Cortex of kidney (tissue), 1 donor: ENCODE data around the gene ZBTB38.

ENCODE experiments used
- DNase-seq: peaks from one replicate; lab custom pipeline; 2025; lab: John Stamatoyannopoulos, UW

ZBTB38 gene

DNA sequence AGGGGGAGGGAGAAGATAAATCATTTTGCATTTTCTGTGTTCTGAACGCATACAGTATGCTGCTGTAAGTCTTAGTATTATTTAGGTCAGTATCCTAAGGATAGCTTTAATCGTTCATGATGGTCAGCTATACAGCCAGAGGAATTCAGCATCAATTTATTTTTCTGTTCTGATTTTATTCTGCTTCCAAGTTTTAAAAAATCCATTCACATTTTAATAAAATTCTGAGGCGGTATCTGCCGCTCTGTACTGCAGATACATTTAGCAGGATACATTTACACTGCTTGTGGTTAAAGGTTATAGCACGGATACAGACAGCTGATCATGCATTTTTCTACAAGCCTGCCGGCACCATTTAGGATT is 17.8 kb downstream of the ZBTB38 start:
- DNase-seq: no peak

DNA sequence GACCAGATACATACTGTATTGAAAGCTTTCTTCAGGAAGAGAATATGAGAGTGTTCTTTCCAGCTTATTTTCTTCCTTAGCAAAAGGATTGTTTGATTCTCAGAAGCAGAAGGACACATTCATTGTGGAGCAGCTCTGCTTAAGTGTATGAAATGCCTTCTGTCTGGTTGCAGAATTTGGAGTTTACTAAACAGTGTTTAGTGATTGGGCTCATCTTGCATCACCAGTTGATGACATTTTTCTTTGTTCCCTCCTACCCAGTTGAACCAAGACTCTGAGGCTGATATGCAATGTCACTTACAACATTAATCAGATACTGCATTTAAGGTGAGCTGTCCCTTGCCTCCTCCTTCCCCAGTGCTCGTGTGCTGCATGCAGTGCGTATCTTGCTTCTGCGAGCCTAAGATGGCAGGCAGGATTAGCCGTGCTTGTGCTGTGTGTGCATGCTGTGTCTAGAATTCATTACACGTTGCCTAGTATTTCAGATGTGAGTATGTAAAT is 18.4 kb downstream of the ZBTB38 start:
- DNase-seq: no peak

DNA sequence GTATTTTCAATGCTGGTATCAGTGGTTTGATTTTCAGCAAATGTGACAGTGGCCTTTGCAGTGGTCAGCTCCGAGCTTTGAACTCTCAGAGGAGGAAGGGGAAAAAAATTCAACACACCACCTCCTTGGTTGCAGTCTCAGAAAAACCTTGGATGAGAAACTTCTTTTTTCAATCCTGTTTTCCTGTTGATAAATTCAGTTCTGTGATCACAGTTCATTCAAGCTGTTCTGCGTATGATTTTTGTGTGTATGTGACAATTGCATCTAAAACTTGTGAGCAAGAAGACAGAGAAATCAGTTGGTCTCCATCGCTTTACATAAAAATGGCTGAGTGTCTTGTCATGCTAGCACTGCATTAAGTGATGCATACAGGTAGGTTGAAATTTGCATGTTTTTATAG is 19.2 kb downstream of the ZBTB38 start:
- no peak for DNase-seq

DNA sequence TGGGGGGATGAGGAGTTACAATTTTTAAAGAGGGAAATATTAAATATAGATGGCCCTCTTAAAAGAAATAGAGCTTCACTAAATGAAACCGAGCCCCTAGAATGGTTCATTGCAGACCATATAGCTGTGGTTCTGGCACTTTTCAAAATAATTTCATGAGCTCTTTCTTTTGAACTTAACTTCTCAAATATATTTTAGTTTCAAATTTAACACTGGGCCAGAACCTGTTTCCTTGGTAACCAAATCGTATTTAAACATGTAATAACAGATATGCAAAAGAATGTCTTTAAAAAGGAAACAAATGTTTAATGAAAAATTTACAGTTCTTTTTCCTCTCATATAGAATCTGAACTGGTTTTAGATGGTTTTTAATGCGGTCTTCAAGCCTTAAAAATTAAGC is 20.1 kb downstream of the ZBTB38 start:
- DNase-seq: no peak

DNA sequence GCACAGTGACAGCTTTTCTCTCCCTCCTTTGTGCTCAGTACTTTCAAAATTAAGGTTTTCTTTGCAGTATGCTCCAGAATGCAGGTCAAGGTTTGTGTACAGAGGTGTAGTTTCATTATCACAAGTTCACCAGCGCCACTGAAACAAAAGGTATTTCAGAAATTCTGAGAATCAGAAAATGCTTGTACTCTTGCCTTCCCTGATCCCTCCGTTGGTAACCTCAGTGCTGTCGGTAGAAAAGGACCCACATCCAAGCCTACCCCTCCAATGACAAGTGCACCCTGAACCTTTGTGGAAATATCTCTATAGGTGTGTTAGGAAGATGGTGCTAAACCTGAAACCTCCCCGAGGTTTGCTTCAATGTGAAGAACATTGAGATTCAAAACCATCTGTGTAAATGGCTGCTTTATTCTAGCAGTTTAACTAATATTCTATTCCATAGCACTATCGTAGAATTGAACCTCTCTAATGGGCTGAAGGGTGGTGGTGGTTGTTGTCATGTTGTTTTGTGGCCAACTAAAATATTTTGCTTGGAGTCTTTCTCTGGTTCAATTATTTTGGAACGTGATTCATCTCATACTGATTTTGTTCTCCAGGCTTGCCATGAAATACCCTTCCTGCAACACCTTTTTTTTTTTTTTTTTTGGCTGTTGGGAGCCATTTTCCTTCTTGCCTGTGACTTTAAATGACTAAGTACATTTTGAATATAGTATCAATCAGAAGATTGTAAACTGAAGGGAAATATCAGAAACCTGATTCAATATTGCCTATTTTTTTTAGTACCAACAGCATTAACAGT is 20.7 kb downstream of the ZBTB38 start:
- DNase-seq: no peak

DNA sequence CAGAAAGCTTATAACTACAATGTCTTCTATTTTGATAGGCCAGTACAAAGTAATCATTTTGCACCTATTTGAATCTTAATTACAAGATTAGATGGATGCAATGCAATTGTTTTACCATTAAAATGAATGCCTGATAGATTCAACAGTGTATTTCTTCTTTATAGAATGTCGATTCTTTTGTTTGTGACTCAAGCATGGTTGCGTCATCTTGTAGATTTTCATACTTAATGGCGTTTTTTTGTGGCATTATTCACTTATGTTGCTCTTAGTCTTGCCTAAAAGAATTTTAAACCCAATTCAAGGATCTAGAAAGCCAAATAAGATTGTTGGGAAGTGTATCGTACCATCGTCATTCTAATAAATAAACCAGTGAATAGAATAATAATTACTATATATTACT is 21.4 kb downstream of the ZBTB38 start:
- DNase-seq: no peak

DNA sequence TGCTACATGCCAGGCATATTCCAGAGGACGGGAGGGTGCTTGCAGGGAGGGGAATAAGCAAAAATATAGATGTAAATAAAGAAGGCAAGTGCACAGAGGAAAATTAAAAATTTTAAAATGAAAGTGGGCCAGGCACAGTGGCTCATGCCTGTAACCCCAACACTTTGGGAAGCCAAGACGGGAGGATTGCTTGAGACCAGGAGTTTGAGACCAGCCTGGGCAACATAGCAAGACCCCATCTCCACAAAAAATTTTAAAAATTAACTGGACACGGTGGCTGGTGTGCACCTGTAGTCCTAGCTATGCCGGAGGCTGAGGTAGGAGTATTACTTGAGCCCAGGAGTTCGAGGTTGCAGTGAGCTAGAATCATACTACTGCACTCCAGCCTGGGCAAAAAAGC is 22.4 kb downstream of the ZBTB38 start:
- DNase-seq: no peak

DNA sequence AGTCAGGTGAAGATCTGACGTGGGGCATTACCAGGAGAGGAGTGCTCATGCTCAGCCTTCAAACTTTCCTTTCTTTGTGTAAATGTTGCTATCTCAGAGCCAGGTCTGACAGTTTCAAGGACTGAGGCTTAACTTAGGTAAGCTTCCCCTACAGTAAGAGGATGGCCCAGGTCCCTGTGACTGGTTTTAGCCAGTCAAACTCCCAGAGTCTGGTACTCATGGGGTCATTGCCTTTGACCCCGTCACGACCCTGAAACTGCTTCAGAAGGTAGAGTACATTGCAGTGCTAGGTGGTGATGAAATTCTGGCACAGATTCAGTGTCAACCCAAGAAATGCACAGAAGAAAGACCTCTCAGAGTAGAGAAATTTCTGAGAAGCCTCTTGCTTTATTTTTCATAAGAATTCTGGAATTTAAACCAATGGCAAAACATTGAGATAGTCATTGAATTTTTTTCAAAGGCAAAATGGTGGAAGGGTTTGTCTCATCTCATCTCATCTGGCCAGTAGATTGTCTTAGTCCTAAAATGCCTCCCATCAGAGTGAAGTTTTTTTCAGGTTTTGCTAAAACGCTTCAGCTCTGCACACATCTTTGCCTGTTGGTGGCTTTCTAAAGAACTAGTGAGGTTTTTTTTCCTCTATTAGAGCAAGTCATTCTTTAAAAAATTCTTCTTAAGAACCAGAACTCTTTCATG is 23.1 kb downstream of the ZBTB38 start:
- DNase-seq: no peak

DNA sequence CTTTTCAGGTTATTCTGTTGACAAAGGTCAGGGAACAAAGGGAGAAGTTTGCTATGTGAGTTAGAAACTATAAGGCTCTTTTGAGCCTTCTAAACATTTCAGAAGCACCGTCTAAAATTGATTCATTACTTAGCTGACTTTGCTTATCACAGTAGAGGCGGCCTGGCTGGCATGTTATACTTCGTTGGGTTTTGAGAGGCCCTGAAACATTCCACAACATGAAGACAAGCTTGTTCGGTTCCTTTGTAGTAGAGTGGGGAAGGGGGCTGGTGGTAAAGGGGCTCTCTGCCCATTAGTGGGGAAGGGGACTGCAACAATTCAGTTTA is 23.6 kb downstream of the ZBTB38 start:
- no peak for DNase-seq

DNA sequence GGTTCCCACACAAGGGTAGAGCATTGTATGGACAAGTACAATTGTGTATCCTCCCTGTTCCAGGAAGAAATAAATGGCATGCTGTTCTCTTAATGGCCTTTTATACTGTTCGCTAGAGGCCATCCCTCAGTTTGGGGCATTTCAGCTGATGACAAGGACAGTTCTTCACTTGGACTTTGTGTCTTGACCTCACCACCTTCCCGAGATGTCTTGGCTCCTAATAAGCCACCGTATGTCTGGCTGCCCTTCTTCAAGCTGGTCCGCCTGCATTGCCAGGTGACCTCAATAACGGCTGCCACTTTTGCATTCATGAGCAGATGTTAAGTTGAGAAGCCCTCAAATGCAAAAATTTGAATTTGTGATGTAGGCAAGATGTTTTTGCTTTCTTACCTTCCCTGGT is 24.1 kb downstream of the ZBTB38 start:
- no peak for DNase-seq

DNA sequence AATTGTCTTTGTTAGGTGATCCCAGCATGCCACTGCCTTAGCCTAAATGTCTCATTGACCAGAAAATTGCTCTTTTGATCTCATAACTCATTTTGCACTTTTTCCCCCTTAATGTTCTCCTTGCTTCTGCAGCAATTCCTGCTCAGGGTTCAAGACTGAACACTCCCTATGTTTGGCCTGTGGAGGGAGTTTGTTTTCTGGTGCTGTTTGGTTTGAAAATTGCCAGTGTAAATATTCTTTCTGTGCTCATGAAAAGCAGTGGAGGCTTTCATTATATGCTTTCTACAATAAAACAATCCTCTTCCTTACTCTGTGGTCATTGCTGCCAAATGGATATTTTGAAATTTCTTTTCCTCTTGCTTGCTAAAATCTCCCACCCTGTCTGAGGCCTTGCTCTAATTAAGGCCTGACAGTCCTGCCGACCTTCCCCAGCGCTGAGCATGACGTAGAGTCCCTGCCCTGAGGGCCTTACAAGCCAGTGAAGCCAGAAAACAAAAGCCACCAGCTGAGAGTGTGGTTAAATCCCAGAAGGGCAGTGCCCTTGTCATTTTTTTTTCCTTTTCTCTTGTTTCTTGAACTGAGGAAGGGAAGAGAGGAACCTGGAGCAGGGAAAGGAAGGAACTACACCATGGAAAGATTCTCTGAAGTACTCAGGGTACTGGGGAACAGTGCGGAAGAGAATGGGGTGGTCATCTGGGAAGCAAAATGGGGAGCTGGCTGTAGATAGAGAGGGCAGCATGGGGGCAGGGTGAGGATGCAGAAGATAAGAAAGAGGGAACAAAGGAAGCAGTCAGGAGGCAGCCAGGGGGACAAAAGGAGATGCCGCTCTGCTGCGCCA is 24.8 kb downstream of the ZBTB38 start:
- DNase-seq: no peak

DNA sequence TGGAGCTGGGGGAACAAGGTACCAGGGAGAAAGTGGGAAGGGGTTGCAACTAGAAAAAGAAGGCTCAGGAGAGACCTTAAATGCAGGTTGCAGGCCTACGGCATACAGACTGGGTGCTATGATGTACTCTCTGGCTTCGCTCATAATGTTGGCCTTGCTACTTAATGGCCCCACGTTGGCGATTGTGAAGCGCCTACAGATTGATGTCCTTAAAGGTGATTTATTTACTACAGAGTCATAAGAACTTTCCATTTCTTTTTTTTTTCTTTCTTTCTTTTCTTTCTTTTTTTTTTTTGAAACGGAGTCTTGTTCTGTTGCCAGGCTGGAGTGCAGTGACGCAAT is 25.4 kb downstream of the ZBTB38 start:
- DNase-seq: no peak

DNA sequence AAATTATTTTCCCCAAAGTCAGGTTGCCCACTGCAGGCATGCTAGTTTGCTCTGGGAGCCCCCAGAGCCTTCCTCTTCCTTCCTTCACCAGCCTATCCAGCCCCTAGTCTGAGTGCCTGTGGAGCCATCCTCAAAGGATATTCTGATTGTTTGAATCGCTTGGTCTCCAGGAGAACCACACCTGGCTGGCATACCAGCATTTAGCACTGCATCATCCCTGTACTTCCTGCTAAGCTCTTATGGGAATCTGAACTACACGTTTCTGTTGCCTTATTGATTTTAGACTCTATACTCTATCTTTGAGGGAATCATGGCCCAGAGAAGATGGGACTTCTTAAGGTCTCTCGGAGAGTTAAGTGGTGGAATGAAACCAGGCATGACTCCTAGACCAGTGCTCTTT is 26.3 kb downstream of the ZBTB38 start:
- DNase-seq: no peak

DNA sequence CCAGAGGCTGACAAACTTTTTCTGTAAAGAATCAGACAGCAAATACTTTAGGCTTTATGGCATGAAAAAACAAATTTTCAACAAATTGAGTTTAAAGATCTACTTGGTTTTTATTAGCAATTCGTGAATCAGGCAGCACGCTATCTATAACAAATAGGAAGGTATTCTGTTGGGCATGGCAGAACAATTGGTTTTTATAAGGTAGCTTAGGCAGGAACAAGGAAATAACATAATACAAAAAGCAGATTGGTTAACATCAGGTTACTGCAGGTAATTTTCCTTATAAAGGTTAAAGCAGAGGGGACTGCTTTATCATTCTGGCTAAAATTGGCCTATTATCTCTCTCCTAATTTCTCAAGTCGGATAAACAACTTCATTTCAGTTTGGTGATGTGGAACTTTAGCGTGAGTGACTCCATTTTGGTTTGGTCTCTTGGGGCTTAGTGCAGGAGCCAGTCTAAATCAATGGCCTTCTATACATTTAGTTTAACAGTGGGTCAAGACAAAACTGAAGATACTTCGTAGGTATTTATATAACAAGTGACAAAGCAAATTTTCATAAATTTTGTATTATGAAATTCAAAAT is 26.8 kb downstream of the ZBTB38 start:
- DNase-seq: no peak

DNA sequence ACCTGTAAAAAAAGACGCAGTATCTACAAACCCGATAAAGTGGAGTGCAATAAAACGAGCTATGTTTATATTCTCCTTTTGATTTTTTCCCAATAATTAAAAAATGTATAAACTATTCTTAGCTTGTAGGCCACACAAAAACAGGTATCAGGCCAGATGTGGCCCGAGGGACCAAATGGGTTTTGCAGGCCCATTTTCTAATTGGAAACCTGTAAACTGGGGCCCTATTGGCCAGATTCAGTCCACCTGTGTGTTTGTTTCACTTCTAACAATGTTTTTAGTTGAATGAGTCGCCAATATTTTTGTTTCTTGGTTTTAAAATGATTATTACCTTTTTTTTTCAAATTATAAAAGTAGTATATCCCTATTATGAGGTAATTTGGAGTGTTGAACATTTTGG is 29.7 kb downstream of the ZBTB38 start:
- no peak for DNase-seq

DNA sequence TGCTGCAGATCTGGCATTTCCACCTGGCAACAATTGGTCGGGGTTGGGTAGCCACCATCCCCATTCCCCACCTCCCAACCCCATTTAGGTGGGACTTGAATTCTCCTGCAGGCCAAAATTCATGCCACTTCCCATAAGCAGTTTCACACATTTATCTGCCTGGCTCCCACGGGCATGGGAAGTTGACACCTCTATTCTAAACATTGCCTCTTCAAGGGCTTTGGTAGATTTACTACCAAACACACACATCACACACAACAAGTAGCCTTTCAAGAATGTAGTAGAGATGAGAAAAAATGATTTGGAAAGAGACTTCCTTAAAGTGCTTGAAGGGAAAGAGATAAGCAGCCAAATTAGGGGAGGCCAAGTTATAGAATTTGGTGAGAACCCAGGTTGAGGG is 30.9 kb downstream of the ZBTB38 start:
- DNase-seq: no peak

DNA sequence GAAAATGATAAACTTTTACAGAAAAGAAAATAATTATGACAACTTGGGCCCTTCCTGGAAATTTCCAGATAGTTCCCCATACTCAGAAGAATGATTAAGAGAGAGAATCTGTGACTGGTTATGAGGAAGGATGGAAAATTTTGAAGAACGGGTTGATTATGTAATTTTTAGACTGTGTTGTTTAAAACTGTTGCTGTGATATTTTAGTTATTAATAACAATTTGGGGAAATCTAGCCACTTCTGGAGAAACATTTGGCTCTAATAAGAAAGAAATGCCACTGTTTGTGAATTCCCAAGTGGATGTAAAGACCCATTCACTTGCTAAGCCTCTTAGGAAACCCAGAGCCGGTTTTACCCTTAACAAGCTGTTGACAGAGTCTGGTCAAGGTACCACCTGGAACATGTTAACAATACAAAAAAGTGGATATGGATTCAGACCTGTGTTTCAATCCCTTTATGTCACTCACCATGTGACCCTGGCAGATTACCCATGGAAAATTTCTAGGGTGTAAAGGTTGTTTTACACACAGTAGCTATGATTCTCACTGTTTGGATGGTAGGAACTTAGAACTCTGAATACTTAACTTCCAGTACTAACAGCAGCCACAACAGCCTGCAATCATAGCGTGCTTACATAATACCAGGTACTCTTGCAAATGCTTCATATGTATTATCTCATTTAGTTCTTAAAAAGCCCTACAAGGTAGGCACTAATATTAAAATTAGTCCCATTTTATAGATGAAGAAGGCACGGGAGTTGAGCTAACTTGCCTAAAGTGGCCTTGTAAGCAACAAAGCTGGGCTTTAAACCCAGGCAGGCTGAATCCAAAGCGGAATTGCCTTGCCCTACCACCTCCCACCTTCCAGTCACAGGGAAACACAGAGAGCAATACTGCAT is 32.0 kb downstream of the ZBTB38 start:
- DNase-seq: no peak

DNA sequence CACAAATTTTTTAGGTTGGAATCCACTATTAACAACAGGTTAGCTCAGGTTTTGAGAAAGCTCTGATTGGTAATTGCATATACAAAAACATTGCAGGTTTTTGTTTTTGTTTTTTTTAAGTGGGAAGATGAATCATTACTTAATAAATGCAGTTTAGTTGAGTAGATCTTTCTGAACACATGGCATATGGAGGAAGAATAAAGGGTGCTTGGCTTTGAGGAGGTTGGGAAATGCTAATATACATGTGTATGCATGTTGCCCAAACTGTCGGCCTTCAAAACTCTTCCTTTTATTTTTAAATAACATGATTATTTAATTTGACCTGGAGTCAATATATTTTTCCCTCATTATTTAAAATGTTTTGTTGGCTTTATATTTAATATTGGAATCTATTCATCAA is 32.8 kb downstream of the ZBTB38 start:
- no peak for DNase-seq

DNA sequence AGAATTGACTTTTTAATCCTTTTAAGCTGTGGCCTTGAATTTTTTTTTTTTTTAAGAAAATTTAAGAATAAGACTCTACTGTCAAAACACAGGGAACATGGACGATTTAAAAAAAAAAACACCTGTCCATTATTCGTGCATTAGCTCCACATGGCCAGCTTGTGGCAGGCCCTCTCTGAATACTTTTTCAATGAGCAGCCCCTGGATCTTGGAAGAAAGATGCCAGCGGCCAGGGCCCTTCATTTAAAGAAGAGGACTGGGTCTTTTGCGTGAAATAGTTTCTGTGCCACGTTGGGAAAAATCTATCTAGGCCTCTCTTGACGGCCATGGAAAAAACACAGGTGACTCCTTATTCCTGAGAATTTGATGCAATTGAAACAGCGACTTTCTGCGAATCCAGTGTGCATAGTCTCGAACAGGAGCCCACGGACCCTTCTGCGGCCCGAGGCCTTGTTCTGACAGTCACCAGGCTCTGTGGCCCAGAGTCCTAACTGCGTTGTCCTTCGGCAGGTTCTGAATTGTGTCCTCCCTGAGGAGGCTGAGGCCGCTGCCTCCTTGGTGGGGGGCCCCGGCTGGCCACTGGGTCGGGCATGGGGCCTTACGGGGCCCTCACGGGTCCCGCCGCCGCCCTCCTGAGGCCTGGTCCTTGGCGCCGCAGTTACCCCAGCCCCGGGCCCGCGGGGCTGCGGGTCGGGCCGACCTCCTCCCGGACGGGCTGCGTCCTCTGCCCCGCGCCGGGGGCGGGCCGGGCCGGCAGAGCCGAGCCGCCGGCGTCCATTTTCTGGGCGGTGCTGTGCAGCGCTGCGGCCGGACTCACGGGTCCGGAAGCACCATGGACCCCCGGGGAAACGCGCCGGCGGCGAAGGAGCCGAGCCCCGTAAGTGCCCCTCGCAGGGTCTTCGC is 33.5 kb downstream of the ZBTB38 start:
- DNase-seq: no peak

DNA sequence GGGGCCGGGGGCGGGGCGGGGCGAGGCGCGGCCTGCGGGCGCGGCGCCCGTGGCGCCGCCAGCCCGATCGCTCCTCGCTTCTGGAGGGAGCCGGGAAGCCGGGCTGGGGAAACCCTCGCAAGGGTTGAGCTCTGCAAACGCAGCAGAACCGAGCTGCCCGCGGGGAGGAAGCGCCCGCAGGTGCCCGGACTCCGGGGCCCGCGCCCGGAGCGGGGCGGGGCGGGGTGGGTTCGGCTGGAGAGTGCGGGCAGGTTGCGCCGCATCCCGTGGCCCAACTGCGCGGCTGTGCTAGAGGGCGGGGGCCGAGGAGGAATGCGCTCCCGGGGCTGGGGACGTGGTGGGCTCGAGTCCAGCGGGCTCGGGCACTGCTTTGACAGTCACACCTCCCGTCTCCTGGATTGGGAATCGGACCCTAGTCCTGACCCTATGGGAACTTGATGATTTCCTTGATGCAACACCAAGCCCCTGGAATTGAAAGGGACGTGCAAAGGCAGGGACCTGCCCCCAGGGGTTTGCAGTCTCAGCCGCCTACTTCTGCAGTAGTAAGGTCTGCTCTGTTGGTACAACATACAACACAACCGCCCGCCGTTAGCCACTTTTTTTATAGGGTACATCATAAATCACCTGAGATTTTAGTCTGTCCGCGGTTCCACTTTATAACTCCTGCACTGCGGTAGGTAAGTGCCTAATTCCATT is 34.3 kb downstream of the ZBTB38 start:
- DNase-seq: no peak
